GM20000 (cell line): ENCODE results near the gene COPB2.

Experiments used
- DNase-seq: peaks from one replicate; pipeline ENCODE4 v3.0.0; 2012; ENCODE audit warnings: low spot score
- TF ChIP-seq, protein P1 (sequence below): IDR thresholded peaks from 2 replicates; pipeline ENCODE4 v1.5.1; 2012; ENCODE audit warnings: mild to moderate bottlenecking, control low read depth; ENCODE audit errors: extremely low read depth, missing control alignments

The COPB2 gene

DNA sequence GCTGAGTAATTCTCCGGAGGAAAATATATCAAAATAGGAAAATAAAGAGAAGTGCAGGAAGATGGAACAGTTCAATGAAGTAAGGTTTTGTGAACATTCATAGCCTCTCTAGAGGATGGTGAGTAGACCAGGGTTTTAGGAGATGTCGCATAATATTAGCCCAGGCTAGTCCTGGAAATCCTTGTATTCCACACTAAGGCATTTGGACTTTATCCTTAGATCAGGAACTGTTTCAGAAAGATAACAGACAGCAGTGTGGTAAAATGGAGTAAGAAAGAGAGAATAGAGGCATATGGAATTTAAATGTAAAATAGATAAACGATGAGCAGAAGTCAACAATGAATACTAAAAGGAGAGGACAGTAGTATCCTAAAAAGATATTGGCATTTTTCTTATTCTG is 12.1 kb downstream of the COPB2 start:
- DNase-seq = no peak
- TF ChIP-seq, protein P1, sequence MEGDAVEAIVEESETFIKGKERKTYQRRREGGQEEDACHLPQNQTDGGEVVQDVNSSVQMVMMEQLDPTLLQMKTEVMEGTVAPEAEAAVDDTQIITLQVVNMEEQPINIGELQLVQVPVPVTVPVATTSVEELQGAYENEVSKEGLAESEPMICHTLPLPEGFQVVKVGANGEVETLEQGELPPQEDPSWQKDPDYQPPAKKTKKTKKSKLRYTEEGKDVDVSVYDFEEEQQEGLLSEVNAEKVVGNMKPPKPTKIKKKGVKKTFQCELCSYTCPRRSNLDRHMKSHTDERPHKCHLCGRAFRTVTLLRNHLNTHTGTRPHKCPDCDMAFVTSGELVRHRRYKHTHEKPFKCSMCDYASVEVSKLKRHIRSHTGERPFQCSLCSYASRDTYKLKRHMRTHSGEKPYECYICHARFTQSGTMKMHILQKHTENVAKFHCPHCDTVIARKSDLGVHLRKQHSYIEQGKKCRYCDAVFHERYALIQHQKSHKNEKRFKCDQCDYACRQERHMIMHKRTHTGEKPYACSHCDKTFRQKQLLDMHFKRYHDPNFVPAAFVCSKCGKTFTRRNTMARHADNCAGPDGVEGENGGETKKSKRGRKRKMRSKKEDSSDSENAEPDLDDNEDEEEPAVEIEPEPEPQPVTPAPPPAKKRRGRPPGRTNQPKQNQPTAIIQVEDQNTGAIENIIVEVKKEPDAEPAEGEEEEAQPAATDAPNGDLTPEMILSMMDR = no peak

DNA sequence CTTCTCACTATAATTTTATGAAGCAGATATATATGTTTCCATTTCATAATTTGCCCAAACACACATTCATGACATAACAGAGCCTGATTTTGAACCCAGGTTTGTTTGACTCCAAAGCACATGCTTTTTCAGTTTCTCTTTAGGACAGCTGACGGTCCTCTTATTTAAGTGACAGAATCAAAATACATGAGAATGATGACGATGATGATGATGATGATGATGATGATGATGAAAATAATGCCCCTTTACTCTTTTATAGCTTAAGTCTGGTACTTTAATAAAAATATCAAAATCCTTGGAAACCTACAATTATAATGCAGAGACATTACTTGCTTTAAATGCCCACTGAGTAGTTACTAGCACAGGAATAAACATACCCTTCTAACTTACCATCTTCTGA is 15.3 kb downstream of the COPB2 start:
- TF ChIP-seq, protein P1 = no peak

DNA sequence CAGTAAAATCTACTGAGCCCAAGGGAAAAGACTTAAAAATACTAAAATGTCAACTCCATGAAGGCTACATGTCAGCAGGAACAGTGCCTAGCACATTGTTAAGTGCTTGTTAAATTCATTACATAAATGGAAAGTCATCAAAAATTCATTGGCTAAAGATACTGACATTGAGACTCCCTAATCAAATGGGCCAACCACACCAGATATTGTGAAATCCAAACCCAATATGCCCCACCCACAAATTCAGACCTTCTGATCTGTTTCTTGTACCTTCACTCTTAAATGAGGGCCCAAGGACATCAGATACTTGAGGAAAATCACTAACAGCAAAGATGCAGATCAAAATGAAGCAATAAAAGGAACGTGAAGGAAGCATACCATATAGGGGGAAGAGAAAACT is 24.9 kb downstream of the COPB2 start:
- TF ChIP-seq, protein P1 = no peak
- no peak for DNase-seq

More for the DNA sequence above, 15.3 kb downstream of the COPB2 start:
- DNase-seq = no peak

DNA sequence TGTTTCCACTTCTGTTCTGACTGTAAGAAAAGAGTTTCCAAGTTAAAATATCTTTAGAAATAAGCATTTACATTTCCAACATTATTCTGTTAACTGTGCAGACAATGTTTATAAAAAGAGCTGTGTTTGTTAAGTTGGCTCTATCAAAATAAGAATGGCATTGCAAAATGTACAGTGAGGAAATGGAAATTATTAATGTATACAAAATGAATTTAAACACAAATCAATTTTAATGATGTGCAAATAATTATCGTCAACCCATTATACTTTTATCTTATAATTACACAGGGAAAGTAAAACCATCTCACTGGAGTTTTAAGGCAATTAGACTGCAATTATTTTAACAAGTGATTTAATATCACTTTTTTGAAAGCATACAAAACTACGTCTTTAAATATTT is 28.2 kb downstream of the COPB2 start:
- TF ChIP-seq, protein P1 = no peak
- no peak for DNase-seq

DNA sequence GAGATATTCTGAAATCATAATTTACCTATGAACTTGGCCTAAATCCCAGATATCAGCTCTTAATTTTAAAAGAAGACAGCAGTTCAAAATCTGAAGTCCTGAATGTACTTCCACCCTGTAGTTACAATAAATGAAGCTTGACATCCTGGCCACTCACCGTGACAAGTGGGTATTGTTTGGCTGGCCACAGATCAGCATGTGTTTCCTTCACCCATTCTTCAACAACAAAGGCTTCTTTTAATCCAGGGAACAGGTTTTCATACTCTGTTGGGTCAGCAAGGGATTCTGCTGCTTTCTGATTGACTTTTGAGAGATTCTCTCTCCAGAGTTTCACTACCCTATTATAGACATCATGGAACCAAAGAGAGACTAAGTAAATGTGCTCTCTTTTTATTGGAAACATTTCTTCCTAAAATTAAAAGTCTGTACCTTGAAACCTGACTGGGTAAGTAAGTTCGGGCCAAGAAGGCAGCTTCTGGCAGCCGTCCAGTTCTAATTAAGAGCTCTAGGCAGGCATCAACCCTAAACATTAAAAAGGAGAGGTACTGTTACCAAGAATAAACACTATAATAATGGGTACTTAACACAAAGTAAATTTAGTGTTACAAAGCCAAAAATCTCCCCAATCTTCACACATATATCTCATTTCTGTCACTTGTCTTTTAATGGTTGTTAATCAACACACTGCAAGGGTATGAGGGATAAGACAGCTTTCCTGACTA is 30.4 kb downstream of the COPB2 start:
- no peak for DNase-seq
- TF ChIP-seq, protein P1 = no peak

DNA sequence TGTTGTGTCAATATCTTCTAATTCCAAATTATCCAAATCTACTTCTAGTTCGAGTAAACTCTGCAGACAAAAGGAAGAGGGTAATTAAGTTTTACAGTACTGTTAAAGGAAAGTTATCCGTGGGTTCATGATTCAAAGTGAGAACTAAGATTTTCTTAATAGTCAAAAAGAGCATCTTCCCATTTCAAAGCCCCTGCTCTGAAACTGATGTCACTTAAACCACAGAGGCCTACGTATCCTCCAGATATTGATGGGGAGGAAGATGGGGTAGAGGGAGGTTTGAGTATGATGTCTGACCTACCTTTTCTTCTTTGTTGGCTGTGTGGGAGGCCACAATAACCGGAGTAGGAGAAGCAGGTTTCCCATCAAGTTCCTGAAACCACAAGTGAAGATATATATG is 31.5 kb downstream of the COPB2 start:
- DNase-seq = peak; percentile 44
- TF ChIP-seq, protein P1 = no peak

DNA sequence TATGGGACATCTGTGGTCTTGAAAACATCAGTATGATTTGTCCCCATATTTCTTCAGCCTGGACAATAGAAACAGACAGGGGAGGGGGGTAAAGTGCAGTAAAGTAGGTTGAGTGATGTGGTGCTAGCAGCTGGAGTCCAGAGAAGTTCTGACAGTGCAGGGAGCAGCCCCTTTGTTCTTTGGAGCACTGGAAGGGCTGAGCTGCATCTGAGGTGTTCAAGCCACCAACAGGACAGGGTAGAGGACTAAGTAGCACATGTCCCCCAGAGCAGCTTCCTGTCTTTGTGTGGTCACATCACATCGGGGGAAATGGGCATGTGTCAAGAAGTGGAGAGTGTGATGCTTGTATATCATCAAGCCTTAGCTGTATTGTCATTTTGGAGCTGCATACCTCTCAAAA is 33.6 kb downstream of the COPB2 start:
- TF ChIP-seq, protein P1 = no peak
- DNase-seq = no peak
